ENCODE data around the gene SLC22A5.

- no peak for TF ChIP-seq CTCF (IDR thresholded peaks at IDR 0.05)
- no peak for TF ChIP-seq EP300 (IDR thresholded peaks at IDR 0.05; ENCODE audit: low read depth)
Measured at GRCh38 chr5:132389051-132389331, 19.5 kb downstream of the SLC22A5 start.
